Endothelial cell (in vitro differentiated cells): ENCODE data around the gene VIL1. TPM values are rescaled to one million over a fixed set of nuclear protein-coding genes. Genes with fewer than 3 reads are reported as not detected.

ENCODE experiments used
- DNase-seq: peaks from one replicate; pipeline ENCODE4 v3.0.0; 2021; ENCODE audit warnings: low spot score
- H3K27ac Mint-ChIP-seq: one replicate; pipeline ENCODE4 v1.8.0; 2021; ENCODE audit warnings: mixed read lengths, inconsistent platforms; ENCODE audit not compliant: unreplicated experiment
- H3K27me3 Mint-ChIP-seq: one replicate; pipeline ENCODE4 v1.8.0; 2021; ENCODE audit warnings: mild to moderate bottlenecking, moderate library complexity, mixed read lengths, inconsistent platforms; ENCODE audit not compliant: unreplicated experiment
- H3K36me3 Mint-ChIP-seq: one replicate; pipeline ENCODE4 v1.8.0; 2021; ENCODE audit warnings: mild to moderate bottlenecking, low read depth, mixed read lengths, inconsistent platforms; ENCODE audit not compliant: unreplicated experiment
- H3K4me1 Mint-ChIP-seq: one replicate; pipeline ENCODE4 v1.8.0; 2021; ENCODE audit warnings: mild to moderate bottlenecking, mixed read lengths, inconsistent platforms; ENCODE audit not compliant: unreplicated experiment
- H3K4me3 Mint-ChIP-seq: one replicate; pipeline ENCODE4 v1.8.0; 2021; ENCODE audit warnings: mild to moderate bottlenecking, mixed read lengths, inconsistent platforms; ENCODE audit not compliant: unreplicated experiment
- H3K9me3 Mint-ChIP-seq: one replicate; pipeline ENCODE4 v1.8.0; 2021; ENCODE audit warnings: mixed read lengths, inconsistent platforms; ENCODE audit not compliant: unreplicated experiment
- total RNA-seq: library from RNA; stranded (reverse); fragmentation: NEBNext Ultra II Directional; extraction: Animal tissue kit (Norgen Biotek cat#: 25700); gene quantifications from one replicate; pipeline ENCODE4 v1.2.1, GENCODE V29; 2021; ENCODE audit not compliant: unreplicated experiment
- TF ChIP-seq, protein P1 (sequence below): fragments of 200-600 bp; sonication (generic); IDR thresholded peaks from one replicate; pipeline ENCODE4 v1.5.0; 2021; ENCODE audit warnings: antibody characterized with exemption; ENCODE audit not compliant: unreplicated experiment

The VIL1 gene
- total RNA-seq, 1 donor from 2014 or later = 0.44 TPM

DNA sequence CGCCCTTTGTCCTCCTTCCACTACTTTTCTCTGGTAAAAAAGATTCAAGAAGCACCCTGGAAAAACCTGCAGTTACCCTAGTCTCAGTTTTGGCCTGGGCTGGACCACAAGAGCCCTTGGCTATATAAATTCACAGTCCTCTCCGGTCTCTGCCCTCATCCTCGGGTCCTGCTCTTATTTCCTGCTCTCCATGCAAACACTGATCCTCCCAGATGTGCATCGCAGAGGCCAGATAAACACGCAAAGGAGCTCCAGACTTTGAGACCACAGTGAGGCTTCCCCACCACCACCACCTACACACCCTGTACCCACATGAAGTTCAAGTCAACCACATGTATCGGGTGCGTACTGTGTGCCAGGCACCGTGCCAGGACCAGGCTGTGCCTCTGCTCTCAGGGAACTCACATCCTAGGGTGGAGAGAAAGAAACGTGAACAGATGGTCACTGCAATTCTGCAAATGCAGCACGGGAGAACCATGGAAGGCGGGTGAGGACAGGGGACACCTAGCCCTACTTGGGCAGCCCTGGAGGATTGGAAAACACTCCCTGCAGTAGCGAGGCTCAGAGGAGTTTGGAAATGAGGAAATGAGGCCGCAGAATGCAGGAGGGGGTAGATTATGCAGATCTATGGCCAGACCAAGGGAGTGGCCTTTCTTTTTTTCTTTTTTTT is 11.8 kb upstream of the VIL1 start:
- H3K4me1 Mint-ChIP-seq = peaks cover 27% of the 10 kb centered on the region
- H3K9me3 Mint-ChIP-seq = no peaks in the 10 kb centered on the region
- DNase-seq = peak; percentile 28
- H3K4me3 Mint-ChIP-seq = peak overlapping the region; percentile 2
- H3K27me3 Mint-ChIP-seq = peaks cover 5% of the 10 kb centered on the region
- H3K27ac Mint-ChIP-seq = peak overlapping the region; percentile 15
- TF ChIP-seq, protein P1, sequence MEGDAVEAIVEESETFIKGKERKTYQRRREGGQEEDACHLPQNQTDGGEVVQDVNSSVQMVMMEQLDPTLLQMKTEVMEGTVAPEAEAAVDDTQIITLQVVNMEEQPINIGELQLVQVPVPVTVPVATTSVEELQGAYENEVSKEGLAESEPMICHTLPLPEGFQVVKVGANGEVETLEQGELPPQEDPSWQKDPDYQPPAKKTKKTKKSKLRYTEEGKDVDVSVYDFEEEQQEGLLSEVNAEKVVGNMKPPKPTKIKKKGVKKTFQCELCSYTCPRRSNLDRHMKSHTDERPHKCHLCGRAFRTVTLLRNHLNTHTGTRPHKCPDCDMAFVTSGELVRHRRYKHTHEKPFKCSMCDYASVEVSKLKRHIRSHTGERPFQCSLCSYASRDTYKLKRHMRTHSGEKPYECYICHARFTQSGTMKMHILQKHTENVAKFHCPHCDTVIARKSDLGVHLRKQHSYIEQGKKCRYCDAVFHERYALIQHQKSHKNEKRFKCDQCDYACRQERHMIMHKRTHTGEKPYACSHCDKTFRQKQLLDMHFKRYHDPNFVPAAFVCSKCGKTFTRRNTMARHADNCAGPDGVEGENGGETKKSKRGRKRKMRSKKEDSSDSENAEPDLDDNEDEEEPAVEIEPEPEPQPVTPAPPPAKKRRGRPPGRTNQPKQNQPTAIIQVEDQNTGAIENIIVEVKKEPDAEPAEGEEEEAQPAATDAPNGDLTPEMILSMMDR = no peak
- H3K36me3 Mint-ChIP-seq = peaks cover 10% of the 10 kb centered on the region

DNA sequence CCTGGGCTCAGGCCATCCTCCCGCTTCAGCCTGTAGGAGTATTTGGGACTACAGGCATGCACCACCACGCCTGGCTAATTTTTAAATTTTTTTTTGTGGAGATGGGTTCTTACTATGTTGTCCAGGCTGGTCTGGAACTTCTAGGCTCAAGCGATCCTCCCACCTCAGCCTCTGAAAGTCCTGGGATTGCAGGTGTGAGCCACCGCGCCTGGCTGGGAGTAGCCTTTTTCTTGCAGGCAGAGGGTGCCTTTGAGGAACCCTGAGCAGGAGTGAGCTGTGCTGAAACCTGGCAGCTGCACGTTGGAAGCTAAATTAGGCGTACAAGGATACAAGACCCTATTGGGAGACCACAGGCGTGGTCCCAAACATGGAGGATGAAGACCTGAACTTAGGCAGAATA is 11.2 kb upstream of the VIL1 start:
- Mint-ChIP-seq H3K27ac (no peak overlapping the region), H3K4me1 (peaks cover 27% of the 10 kb centered on the region), H3K36me3 (peaks cover 10% of the 10 kb centered on the region), H3K4me3 (no peak overlapping the region), H3K9me3 (no peaks in the 10 kb centered on the region), H3K27me3 (peaks cover 5% of the 10 kb centered on the region)
- DNase-seq = no peak
- TF ChIP-seq, protein P1 = no peak

DNA sequence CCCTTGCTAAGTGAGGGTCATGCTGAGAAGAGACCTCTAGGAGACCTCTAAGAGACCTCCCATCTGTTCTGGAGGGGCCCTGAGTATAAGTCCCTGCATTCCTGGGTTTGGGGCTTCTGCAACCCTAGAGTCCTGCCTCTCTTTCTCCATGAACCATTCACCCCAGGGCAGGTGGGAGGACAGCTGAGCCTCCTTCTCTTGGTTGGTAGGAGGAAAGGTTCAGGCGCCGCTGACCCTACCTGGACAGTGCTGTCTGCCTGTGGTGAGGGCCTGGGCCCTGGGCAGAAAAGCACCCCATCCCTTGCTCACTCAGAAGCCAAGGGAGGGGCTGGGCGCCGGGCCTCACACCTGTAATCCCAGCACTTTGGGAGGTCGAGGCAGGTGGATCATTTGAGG is 604 bp upstream of the VIL1 start:
- Mint-ChIP-seq H3K27me3 (no peaks in the 10 kb centered on the region), H3K9me3 (no peaks in the 10 kb centered on the region), H3K4me1 (no peaks in the 10 kb centered on the region), H3K36me3 (no peaks in the 10 kb centered on the region), H3K4me3 (no peak overlapping the region), H3K27ac (no peak overlapping the region)
- TF ChIP-seq, protein P1 = no peak
- DNase-seq = no peak

DNA sequence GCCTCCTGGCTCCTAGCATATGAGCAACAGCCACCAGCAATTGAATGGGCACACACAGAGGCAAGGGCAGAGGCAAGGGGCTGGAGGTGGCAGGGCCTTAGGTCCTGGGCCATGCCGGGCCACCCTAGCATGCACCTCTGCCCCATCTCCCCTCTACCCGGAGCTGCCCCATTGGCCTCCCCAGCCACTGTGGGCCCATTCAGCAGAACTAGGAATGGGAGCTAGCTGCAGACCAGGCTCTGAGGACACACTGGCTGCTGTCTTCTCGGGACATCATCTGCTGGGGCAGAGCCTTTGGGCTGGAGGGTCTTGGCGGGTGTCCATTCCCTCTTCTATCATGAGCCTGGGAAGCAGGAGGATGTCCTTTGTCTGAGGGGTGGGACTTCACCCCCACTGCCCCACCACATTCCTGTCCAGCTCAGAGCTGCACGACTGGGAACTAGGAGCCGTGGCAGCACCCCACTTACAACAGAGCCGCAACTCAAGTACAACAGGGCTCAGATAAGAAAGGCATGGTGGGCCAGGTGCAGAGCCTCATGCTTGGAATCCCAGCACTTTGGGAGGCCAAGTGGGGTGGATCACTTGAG is 800 bp downstream of the VIL1 start:
- H3K27me3 Mint-ChIP-seq = peaks cover 2% of the 10 kb centered on the region
- H3K27ac Mint-ChIP-seq = no peak overlapping the region
- TF ChIP-seq, protein P1 = no peak
- H3K4me3 Mint-ChIP-seq = no peak overlapping the region
- H3K4me1 Mint-ChIP-seq = no peaks in the 10 kb centered on the region
- no peaks in the 10 kb centered on the region for H3K9me3 Mint-ChIP-seq
- H3K36me3 Mint-ChIP-seq = no peaks in the 10 kb centered on the region
- no peak for DNase-seq

DNA sequence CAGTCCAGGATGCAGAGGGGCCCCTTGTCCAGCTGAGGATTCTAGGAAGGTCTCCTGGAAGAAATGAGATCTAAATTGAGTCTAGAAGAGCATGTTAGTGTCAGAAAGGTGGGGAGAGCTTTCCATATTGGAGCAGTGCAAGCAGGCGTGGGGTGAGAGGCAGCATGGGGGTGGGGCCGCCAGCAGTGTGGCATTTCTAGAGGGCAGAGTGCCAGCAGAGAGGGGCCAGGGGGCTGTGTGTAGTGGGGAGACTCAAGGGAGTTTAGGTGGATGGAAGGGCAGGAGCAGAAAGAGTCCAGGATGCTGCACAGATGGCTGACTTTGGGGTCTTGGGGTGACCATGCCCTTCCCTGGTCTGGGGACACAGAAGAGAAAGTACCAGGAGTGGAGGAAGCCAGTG is 2.1 kb downstream of the VIL1 start:
- Mint-ChIP-seq H3K4me1 (no peaks in the 10 kb centered on the region), H3K27ac (no peak overlapping the region), H3K27me3 (peaks cover 4% of the 10 kb centered on the region), H3K4me3 (no peak overlapping the region), H3K36me3 (no peaks in the 10 kb centered on the region), H3K9me3 (no peaks in the 10 kb centered on the region)
- TF ChIP-seq, protein P1 = no peak
- no peak for DNase-seq
